Cerebellar nuclear complex (tissue), 1 donor: ENCODE measurements around the gene TRIM69.
"Not testable (repeated sequence)": the region's sequence is repeated elsewhere in the genome, so short reads cannot be mapped to it uniquely, and the experiment has no call there.

Experiments used
- DNase-seq, 2 experiments: peaks; one replicate each; lab custom pipeline; 2025; lab: John Stamatoyannopoulos, UW

TRIM69 gene

GRCh38 chr15:44736181-44736765 lies at the start of gene TRIM69:
Gene TRIM69, plus strand, starts transcription at chr15:44736528. Its CDS starts 177 bp downstream, at chr15:44736705.
- DNase-seq: no peak

GRCh38 chr15:44689318-44689717 lies 47.0 kb upstream of the TRIM69 start:
- not testable (repeated sequence) for DNase-seq

GRCh38 chr15:44690245-44690644 lies 46.1 kb upstream of the TRIM69 start:
- DNase-seq: not testable (repeated sequence)

- DNase-seq: no peak
Measured at GRCh38 chr15:44692659-44693058, 43.7 kb upstream of the TRIM69 start.

GRCh38 chr15:44694416-44694815 lies 41.9 kb upstream of the TRIM69 start:
- DNase-seq: no peak

- no peak for DNase-seq
Measured at GRCh38 chr15:44695294-44695693, 41.0 kb upstream of the TRIM69 start.

GRCh38 chr15:44697014-44697413 lies 39.3 kb upstream of the TRIM69 start:
- no peak for DNase-seq

- DNase-seq: no peak
Measured at GRCh38 chr15:44698641-44699040, 37.7 kb upstream of the TRIM69 start.

GRCh38 chr15:44700676-44701075 lies 35.7 kb upstream of the TRIM69 start:
- not testable (repeated sequence) for DNase-seq

GRCh38 chr15:44705986-44706385 lies 30.3 kb upstream of the TRIM69 start:
- no peak for DNase-seq

- no peak for DNase-seq
Measured at GRCh38 chr15:44706401-44706800, 29.9 kb upstream of the TRIM69 start.

GRCh38 chr15:44706946-44707636 lies 29.2 kb upstream of the TRIM69 start:
- no peak for DNase-seq

- no peak for DNase-seq
Measured at GRCh38 chr15:44710236-44711095, 25.9 kb upstream of the TRIM69 start.

GRCh38 chr15:44711096-44711742 lies 25.1 kb upstream of the TRIM69 start, which contains the start of the genes B2M and PATL2:
Gene B2M, plus strand, starts transcription at chr15:44711517. Its CDS starts 30 bp downstream, at chr15:44711547.
Gene PATL2, minus strand, starts transcription at chr15:44711323. Its CDS starts 34,833 bp downstream, at chr15:44676490.
- peak; percentile 72 to 92 for DNase-seq

- no peak for DNase-seq
Measured at GRCh38 chr15:44711743-44712345, 24.5 kb upstream of the TRIM69 start.

- DNase-seq: no peak
Measured at GRCh38 chr15:44712346-44713005, 23.9 kb upstream of the TRIM69 start.

GRCh38 chr15:44713006-44713966 lies 23.0 kb upstream of the TRIM69 start:
- DNase-seq: no peak

GRCh38 chr15:44715142-44715796 lies 21.1 kb upstream of the TRIM69 start:
- DNase-seq: no peak

- DNase-seq: no peak
Measured at GRCh38 chr15:44715797-44716334, 20.5 kb upstream of the TRIM69 start.
